HG02870 (cell line): ENCODE data around the gene KRTAP2-2.
"Not testable (repeated sequence)": the region's sequence is repeated elsewhere in the genome, so short reads cannot be mapped to it uniquely, and the experiment has no call there.

ENCODE experiments used
- ATAC-seq: cut with Tn5 transposase; IDR thresholded peaks from one replicate; pipeline ENCODE4 v1.9.1; 2021; ENCODE audit warnings: mild to moderate bottlenecking, moderate library complexity; ENCODE audit not compliant: unreplicated experiment

The KRTAP2-2 gene

GRCh38 chr17:41065016-41065689 lies 10.1 kb upstream of the KRTAP2-2 start:
- ATAC-seq, result not testable (repeated sequence)

GRCh38 chr17:41064301-41064700 lies 9.3 kb upstream of the KRTAP2-2 start:
- no peak for ATAC-seq

GRCh38 chr17:41063449-41063848 lies 8.4 kb upstream of the KRTAP2-2 start:
- ATAC-seq, result no peak

GRCh38 chr17:41061964-41062363 lies 6.9 kb upstream of the KRTAP2-2 start:
- no peak for ATAC-seq

GRCh38 chr17:41060052-41060604 lies 5.1 kb upstream of the KRTAP2-2 start, which contains the start of gene KRTAP2-3:
TSS of gene KRTAP2-3 (minus strand) at chr17:41060114. CDS start at chr17:41060050, 64 bp downstream.
- no peak for ATAC-seq

- ATAC-seq, result not testable (repeated sequence)
Observed at GRCh38 chr17:41059276-41060051, 4.4 kb upstream of the KRTAP2-2 start.

- no peak for ATAC-seq
Observed at GRCh38 chr17:41058741-41059140, 3.7 kb upstream of the KRTAP2-2 start.

- ATAC-seq, result no peak
Observed at GRCh38 chr17:41057547-41057946, 2.5 kb upstream of the KRTAP2-2 start.

- ATAC-seq, result not testable (repeated sequence)
Observed at GRCh38 chr17:41054556-41054955, 474 bp downstream of the KRTAP2-2 start.

- no peak for ATAC-seq
Observed at GRCh38 chr17:41054025-41054424, 1.0 kb downstream of the KRTAP2-2 start.

- no peak for ATAC-seq
Observed at GRCh38 chr17:41052566-41052965, 2.5 kb downstream of the KRTAP2-2 start.

GRCh38 chr17:41049110-41049509 lies 5.9 kb downstream of the KRTAP2-2 start:
- no peak for ATAC-seq

- ATAC-seq, result no peak
Observed at GRCh38 chr17:41048441-41048840, 6.6 kb downstream of the KRTAP2-2 start.

- not testable (repeated sequence) for ATAC-seq
Observed at GRCh38 chr17:41046735-41047465, 8.1 kb downstream of the KRTAP2-2 start, which contains the start of gene KRTAP2-1. TSS of gene KRTAP2-1 (minus strand) at chr17:41047316. CDS start at chr17:41047267, 49 bp downstream.

GRCh38 chr17:41042953-41043352 lies 12.1 kb downstream of the KRTAP2-2 start:
- no peak for ATAC-seq

GRCh38 chr17:41040783-41041571 lies 14.1 kb downstream of the KRTAP2-2 start, which contains the start of gene KRTAP1-1:
TSS of gene KRTAP1-1 (minus strand) at chr17:41041450. CDS start at chr17:41041397, 53 bp downstream.
- not testable (repeated sequence) for ATAC-seq

- ATAC-seq, result no peak
Observed at GRCh38 chr17:41037853-41038350, 17.1 kb downstream of the KRTAP2-2 start.

GRCh38 chr17:41034346-41034935 lies 20.6 kb downstream of the KRTAP2-2 start, which contains the start of gene KRTAP1-3:
TSS of gene KRTAP1-3 (minus strand) at chr17:41034874. CDS start at chr17:41034821, 53 bp downstream.
- not testable (repeated sequence) for ATAC-seq

GRCh38 chr17:41029633-41030245 lies 25.3 kb downstream of the KRTAP2-2 start, which contains the start of gene KRTAP1-4:
TSS of gene KRTAP1-4 (minus strand) at chr17:41030195. CDS start at chr17:41030078, 117 bp downstream.
- no peak for ATAC-seq
